HG02840 (cell line): ENCODE data around the gene PLCB1.

Experiments used
- ATAC-seq: cut with Tn5 transposase; IDR thresholded peaks from one replicate; pipeline ENCODE4 v1.9.1; 2021; ENCODE audit warnings: mild to moderate bottlenecking, moderate library complexity, moderate number of reproducible peaks; ENCODE audit not compliant: unreplicated experiment, low FRiP score

Gene PLCB1

GRCh38 chr20:8242066-8242465, 110.0 kb downstream of the PLCB1 start:
- ATAC-seq = no peak

DNA sequence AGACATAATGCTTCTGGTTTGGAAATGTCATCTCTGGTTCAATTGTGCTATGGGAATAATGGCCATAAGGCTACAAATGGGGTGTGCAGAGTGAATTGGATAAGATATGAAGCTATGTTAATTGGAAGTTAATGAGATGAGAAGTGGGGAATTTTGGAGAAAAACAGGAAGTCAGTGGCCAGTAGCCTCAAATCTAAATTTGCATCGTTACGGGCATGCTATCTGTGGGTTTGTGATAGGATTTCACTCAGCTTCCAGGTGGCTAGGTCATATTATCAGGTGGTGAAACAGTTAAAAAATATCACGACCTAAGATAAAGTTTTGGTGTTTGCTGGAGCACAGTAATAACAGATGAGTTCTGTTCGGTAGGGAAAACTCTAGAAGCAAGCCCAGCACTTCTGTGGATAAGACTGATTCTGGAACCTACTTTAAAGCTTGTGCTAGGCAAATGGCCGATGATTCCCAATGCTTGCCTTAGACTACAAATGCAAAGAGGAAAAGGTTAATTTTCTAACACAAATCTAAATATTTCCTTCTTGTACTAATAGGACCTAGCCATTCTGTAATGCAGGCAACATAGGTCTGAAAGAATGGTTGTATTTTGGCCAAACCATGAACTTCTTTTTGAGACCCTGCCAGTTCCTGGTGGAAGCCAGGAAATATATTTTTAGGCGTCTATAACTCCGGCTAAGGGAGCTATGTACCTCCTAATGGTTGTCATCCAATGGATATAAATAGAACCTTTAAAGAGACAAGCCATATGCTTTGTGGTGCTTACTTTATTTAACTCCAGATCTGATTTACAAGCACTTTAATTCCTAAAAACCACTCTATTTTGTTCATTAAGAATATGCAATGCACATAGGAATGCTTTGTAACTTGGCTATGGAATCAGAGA, 111.0 kb downstream of the PLCB1 start:
- ATAC-seq = no peak

DNA sequence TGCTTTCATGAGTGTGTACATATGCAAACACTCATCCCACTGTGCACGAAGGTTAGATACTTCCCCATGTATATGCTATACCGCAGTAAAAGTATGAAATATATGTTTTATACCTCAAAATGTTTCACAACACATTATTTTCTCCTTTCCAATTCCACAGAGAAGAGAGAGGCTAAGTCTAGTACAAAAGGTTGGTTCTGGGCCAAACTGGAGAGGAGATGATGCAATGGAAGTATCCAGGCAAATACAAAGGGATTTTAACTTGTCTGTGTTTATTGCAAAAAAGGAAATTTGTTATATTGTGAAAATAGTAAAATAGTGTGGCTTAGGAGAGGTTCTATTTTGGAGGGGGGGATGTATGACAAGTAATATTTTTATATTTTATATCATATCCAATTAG, 112.6 kb downstream of the PLCB1 start:
- ATAC-seq = no peak

DNA sequence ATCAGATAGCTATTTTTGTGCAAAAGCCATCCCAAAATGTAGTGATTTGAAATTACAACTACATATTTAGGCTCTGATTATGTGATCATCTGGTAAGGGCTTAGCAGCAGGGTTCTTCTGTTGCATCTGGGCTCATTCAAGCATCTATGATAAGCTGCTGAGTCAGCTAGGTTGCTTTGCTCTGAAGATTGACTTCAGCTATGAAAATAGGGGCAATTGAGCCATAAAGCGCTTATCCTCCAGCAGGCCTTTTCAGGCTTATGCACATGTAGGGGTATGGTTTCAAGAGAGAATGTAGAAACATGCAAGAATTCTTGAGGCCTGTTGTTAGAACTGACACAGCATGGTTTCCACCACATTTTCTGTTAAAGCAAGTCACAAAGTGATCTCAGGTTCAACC, 114.1 kb downstream of the PLCB1 start:
- no peak for ATAC-seq

- no peak for ATAC-seq
These were observed 114.7 kb downstream of the PLCB1 start for GRCh38 chr20:8246716-8247115.

DNA sequence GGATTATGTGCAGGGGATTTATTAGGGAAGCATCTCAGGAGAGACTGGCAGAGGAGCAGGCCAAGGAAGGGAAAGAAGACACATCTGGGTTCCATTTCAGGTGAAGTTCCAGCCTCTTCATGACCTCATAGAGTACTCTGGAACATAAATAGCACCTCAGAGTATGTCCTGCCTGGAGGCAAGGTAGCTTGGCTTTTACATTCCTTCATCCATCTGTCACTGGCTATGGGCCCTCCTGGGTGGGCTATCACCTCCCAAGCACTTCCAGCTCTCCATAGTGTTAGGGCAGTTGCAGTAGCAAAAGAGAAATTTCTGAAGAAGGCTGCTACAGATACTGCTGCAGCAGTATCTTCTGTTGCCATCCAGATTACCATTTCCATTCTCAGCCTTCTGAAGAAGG, 116.0 kb downstream of the PLCB1 start:
- ATAC-seq = no peak

DNA sequence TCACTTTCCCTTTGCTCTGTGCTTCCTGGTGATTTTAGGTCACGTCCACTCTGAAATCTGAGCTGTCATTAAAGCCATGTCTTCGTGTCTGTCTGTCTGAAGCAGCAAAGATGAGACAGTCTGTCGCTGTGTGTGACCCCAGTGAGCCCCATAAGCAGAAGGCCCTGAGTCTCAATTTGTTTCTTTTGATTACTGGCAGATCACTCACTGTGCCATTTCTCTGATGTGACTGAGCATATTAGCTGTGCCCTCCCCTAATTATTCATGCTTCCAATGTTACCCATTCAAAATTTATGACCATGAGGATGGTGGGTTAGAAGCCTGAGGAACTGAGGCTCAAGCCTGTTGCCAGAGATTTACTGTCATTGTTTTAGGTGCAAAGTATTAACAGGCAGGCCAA, 117.6 kb downstream of the PLCB1 start:
- ATAC-seq = no peak

- no peak for ATAC-seq
These were observed 118.6 kb downstream of the PLCB1 start for GRCh38 chr20:8250539-8251200.

DNA sequence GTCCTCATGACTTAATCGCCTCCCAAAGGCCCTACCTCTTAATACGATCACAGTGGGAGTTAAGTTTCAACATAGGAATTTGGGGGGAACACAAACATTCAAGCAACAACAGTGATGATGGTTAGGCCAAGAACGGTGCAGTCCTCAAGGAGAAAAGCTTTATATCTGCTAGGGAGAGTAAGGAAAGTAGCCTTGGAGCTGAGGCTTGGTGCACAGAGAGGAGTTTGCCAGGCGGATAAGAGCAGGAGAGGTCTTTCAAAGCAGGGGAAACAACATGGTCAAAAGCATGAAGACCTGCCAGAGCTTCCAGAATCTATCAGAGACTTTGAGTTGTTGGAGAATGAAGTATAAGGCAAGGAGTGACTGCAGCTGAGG, 119.1 kb downstream of the PLCB1 start:
- ATAC-seq = no peak

DNA sequence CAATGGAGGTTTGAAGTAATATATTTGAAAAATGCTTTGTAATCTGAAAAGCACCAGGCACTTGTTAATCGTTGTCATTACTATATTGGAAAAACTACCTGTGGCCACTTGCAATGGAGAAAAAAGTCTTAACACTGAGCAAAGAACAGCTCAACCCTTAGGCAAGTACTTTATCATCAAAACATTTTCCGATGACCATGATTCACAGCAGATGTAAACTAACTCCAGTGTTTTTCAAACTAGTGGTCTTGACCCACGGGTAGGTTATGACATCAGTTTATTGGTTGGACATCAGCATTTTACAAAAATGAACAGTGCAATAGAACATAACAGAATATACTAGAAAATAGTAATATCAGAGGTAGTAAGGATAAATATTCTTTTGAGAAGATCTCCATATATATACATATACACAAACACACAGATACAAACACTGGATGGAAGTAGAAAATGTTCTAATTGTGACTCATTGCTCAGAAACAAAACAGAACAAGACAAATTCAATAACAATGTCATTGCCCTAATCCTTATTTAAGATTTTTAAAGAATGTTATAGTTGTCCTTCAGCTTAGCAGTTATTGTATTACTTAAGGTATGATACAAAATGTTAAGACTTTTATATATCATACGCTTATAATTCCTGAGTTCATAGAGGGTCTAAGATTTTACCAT, 123.0 kb downstream of the PLCB1 start:
- no peak for ATAC-seq

DNA sequence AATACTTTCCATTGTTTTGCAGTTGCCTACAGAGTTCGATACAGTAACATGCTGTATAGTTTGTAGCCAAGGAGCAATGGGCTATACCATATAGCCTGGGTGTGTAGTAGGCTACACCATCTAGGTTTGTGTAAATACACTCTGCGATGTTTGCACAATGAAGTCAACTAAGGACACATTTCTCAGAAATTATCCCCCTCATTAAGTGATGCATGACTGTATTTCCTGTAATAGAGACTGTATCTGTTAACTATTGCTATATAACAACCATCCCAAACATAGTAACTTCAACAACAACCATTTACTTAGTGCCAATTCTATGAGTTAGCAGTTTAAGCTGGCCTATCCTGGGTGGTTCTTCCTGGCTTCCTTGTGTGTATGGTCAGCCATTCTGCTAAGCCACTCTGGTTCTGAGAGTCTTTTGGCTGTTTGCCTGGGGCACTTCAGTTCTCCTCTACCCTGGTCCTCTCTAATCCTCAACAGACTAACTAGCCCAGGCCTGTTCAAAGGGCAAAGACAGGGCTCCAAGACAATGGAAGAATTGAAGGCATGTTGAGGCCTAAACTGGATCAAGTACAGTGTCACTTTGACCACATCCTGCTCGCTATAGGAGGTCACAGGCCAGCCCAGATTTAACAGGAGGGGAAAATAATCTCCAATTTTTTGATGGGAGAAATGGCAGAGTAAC, 124.0 kb downstream of the PLCB1 start:
- ATAC-seq = no peak

- ATAC-seq = no peak
These were observed 128.8 kb downstream of the PLCB1 start for GRCh38 chr20:8260837-8261251.

DNA sequence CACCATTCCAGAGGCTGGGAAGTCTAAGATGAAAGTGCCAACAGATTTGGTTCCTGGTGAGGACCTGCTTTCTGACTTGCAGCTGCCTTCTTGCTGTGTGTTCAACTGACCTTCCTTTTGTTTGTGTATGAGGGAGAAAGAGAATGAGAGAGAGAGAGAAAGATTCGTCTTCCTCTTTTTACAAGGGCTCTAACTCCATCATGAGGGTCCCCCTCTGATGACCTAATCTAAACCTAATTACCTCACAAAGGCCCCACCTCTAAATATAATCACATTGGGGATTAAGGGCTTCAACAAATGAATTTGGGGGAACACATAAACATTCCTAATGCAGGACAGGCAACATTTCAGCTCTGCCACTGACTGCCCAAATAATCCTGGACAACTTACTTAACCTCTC, 130.7 kb downstream of the PLCB1 start:
- ATAC-seq = no peak

DNA sequence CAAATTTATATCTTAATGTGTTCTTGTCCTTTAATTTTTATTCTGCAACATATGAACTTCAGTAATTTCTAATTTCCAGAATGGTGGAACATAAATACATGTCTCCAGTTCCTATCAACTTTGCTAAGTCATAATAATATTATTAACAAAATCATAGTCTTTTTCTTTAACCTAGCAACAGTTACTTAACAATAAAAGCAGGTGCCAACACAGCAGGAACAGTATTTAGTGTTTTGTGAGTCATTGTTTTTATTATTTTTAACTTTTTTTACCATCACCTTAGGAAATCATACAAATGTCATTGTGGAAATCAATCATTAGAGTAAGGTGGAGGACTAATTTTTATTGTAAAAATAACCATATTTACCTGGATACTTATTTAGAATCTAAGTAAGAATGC, 133.5 kb downstream of the PLCB1 start:
- ATAC-seq = no peak

GRCh38 chr20:8267009-8267408, 134.9 kb downstream of the PLCB1 start:
- no peak for ATAC-seq

DNA sequence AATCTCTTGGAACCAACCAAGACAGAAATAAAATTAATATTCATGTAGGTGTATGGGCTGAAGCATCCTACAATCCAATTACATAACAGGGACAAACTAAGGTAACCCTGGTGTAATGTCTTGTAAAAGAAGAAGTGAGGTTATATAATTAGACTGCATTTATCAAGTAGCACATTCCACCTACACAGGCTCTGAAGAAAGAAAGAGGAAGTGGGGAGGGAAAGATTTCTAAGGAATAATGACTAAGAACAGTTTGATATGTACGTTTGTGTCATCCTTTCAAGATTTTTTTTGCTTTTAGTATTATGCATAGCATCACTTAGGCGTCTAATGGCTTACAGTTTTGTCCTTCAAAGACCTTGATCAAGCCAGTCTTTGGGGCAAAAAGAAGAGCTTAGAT, 139.7 kb downstream of the PLCB1 start:
- no peak for ATAC-seq

DNA sequence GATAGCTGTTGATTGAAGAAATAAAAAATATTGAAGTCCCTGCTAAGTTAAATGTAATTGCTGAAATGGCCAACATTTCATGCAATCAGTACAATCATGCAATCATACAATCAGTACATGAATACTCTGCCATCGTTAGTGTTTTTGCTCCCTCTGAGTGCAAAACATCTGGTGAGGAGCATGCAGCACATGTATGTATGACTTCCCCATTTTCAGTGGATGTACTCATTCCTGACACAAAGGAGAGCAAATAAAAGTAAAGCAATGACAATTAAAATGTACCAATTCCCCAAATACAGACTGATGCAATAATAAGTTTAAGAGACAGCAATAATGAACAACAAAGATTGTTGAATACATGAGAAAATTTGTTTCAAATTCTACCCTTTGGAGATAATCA, 140.7 kb downstream of the PLCB1 start:
- no peak for ATAC-seq

- ATAC-seq = no peak
These were observed 152.8 kb downstream of the PLCB1 start for GRCh38 chr20:8284902-8285301.

DNA sequence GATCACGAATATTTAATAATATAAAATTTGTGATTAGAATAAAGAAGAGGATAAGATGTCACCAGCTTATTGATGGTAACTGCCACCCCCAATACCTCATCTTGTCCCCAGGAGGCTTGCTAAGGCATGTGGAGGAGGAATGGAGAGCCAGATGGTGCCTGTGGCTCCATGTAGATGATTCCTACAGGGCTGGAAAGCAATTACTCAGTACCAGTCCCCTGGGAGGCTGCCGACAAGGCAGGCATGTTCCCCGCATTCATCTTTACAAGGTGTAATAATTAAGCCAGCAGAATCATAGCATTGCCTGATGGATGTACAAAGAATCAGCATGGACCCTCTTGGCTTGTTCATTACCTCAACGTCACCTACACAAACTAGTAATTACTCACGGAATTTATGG, 155.3 kb downstream of the PLCB1 start:
- no peak for ATAC-seq

GRCh38 chr20:8291200-8291599, 159.1 kb downstream of the PLCB1 start:
- ATAC-seq = no peak

DNA sequence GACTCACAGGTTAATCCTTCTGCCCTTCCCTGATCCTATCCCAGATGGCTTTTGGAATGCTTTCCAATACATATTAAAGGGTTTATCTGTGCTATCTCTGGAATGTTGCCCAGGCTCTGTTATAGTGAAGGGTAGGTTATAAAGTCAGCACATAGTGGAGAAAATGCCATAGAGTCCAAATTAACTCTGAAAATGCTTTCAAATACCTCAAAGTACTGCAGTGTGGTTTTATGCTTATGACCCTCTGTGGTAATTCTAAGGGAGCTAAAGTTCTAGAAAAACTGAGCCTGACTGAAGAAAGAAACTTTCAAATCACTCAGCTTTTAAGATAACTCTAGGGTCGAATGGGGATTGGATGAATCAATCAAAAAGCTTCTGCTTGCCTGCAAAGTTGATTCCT, 159.8 kb downstream of the PLCB1 start:
- ATAC-seq = no peak
